GM21529 (cell line): ENCODE measurements around the gene TMEM260.
"Not testable (repeated sequence)": the region's sequence is repeated elsewhere in the genome, so short reads cannot be mapped to it uniquely, and the experiment has no call there.

Experiments used
- ATAC-seq: cut with Tn5 transposase; IDR thresholded peaks from one replicate; pipeline ENCODE4 v1.9.1; 2021; ENCODE audit not compliant: unreplicated experiment

TMEM260 gene

GRCh38 chr14:56598519-56598918 lies 18.9 kb downstream of the TMEM260 start:
- no peak for ATAC-seq

DNA sequence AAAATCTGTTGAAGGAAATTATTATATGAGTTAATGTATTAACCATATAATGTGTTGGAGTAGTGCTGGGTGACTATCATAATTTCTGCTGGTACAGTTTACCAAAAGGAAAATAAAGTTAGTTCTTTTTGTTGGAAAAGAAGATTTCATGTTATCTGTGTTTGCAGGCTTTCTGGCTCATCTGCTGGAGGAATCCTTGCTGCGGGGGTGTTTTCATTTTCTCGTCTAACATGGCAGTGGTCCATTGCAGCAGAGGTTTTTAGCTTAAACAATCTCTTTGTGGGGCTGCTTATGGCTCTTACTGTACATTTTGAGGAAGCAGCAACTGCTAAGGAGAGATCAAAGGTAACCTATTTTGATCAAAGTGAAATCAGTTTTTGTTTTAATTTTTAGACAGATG lies 24.1 kb downstream of the TMEM260 start:
- no peak for ATAC-seq

DNA sequence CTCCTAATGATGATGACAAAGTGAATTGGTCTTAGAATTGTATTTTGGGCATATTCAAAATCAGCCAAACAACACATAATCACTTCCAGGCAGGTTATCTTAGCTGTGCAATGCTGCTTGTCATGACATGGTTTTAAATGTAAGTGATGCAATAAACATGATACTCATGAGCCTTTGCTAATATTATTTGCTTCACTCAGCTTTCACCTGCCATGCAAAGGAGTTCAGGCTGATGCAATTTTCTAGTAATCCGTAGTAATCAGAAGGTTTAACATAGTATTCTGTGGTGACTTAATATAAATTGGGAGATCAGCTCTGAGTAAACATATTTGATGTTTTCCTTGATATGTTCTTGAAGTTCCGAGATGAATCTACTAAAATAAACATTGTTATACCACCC lies 29.1 kb downstream of the TMEM260 start:
- no peak for ATAC-seq

- ATAC-seq = not testable (repeated sequence)
These were observed 32.1 kb downstream of the TMEM260 start for GRCh38 chr14:56611663-56612062.

DNA sequence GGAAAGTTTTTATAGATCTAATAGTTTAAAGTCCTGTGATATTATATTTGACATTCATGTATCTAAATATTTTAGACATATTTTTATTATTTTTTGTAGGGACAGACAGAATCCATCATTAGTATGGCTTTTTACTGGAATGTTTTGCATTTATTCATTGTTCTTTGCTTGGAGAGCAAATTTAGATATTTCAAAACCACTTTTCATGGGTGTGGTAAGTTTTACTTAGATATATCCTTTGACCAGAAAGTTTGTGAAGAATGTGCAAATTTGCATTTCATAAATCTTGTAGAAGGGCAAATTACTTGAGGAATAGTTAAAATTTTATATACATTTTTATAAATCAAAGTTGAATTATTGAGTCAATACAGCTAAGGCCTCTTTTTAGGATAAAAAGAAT lies 37.5 kb downstream of the TMEM260 start:
- no peak for ATAC-seq

- ATAC-seq = no peak
These were observed 51.1 kb downstream of the TMEM260 start for GRCh38 chr14:56630707-56631106.

DNA sequence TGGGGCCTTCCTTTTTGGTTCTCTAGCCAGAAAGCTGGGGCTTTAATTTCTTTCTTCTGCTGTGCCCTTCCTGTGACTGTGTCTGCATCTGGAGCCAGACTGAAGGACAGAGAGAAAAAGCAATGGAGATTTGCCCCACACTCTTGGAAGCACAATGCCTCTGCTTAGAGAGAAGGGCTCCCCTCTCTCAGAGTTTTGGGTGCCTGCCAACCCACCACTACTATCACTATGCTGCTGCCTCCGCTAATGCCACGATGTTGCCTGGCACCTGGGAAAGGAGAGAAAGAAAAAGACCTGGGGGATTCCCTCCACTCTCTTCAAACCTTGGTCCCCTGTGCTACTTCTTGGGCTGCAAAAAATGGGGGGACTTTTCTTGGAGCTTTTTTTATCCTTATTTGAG lies 52.6 kb downstream of the TMEM260 start:
- no peak for ATAC-seq

- no peak for ATAC-seq
These were observed 53.9 kb downstream of the TMEM260 start for GRCh38 chr14:56633544-56633943.

- ATAC-seq = no peak
These were observed 55.4 kb downstream of the TMEM260 start for GRCh38 chr14:56635041-56635440.

GRCh38 chr14:56647493-56647892 lies 67.9 kb downstream of the TMEM260 start:
- no peak for ATAC-seq

GRCh38 chr14:56648508-56649301 lies 69.1 kb downstream of the TMEM260 start:
- ATAC-seq = no peak

DNA sequence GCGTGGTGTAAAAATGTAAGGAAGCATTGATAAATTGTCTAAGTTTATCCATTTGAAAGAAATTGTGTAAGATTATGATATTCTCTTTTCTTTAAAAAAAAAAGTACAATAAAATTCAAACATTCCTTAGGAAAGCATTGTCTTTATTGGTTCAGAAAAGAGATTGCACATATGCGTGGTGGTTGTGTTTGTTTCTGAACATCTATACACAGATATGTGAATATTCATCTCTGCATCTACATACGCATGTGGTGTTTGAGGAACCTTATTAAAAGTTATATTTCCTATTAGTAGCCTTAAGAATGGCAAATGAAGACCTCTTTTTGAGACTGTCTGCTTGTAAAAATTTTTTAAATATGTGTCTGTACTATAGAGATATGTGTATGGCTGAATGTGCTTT lies 69.8 kb downstream of the TMEM260 start:
- ATAC-seq = no peak

- no peak for ATAC-seq
These were observed 70.5 kb downstream of the TMEM260 start for GRCh38 chr14:56650048-56650447.

DNA sequence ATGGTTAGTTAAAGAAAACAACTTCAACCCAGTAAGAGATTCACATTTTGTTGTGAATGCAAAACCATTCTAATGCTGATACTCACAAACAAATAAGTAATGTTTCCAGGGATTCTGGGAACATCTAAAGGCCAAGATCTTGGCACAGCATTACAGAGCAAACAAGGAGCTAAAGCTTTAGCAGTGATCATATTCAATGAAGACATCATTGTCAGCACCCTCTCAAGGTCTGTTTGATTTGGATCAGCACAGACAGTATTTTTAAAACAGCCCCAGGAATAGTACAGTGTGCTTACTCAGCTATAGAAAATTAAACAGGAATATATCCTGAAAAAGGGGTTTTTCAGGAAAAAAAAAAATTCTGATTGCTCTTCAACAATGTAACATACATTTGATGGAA lies 71.4 kb downstream of the TMEM260 start:
- no peak for ATAC-seq

GRCh38 chr14:56657604-56658003 lies 78.0 kb downstream of the TMEM260 start:
- ATAC-seq = no peak

- ATAC-seq = no peak
These were observed 79.8 kb downstream of the TMEM260 start for GRCh38 chr14:56659378-56659777.

GRCh38 chr14:56659964-56660551 lies 80.5 kb downstream of the TMEM260 start:
- no peak for ATAC-seq

DNA sequence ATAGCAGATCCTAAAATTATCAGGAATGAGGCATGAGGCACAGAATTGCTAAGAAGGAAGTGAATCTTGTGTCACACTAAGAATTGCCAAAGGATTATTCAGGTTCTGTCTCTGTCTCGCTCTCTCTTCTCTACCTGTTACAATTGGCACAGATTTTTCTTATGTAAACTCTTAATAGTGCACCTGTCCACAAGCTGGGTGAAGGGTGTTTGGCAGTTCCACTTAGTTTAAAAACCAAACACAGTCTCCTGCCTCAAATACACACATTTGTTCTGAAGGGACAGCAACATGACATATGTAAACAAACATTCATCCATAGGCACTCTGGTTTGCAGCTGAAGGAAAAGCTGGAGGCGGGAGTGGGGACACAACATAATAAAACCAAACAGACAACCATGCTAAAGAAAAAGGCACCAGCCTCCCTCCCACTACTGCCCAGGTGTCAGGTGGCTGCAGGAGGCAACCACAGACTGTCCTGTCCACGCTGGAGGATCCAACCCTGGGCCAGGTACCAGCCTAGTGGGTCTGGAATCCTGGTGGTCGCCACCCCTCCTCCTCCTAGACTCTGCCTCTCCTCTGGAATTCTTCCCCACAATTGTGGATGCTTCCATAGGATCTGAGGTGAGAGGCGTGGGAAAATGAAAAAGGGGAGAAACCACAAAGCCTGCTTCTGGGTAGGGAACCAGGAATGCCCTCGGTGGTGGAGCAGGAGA lies 81.2 kb downstream of the TMEM260 start:
- ATAC-seq = no peak

DNA sequence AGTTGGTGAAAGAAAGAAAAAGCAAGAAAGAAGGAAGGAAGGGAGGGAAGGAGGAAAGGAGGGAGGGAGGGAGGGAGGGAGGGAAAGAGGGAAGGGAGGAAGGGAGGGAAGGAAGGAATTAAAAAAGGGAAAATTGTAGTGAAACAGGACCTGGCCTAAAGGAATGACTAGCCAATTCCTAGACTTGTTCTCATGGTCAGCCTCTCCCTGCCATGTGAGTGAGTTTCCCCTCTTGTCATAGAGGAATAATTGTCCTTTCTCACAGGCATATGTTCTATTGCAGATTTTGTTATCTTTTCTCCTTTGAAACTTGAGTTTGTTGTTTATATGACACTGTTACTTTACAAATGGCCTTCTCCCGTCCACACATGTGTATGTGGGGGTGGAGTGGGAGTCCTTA lies 81.9 kb downstream of the TMEM260 start:
- ATAC-seq = no peak

DNA sequence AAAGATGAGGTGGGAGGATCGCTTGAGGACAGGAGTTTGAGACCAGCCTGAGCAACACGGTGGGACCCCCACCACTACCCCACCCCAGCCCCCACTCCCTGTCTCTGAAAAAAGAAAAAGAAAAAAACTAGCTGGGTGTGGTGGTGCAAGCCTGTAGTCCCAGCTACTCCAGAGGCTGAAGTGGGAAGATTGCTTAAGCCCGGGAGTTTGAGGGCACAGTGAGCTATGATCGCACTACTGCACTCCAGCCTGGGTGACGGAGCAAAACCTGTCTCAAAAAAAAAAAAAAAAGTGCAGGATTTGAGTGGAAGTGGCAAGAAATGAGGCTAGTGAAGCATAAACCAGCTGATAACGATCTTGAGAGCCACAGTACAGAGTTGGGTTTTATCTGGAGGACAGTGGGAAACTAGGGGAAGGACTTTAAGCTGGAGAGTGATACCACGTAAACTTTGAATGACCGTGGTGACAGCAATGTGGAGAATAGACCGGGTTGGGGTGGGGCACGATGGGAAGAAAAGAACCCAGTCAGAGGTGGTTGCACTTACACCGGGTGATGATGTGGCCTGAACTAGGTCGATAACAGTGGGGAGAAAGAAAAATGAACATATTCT lies 85.3 kb downstream of the TMEM260 start:
- no peak for ATAC-seq

GRCh38 chr14:56666294-56666693 lies 86.7 kb downstream of the TMEM260 start:
- no peak for ATAC-seq

DNA sequence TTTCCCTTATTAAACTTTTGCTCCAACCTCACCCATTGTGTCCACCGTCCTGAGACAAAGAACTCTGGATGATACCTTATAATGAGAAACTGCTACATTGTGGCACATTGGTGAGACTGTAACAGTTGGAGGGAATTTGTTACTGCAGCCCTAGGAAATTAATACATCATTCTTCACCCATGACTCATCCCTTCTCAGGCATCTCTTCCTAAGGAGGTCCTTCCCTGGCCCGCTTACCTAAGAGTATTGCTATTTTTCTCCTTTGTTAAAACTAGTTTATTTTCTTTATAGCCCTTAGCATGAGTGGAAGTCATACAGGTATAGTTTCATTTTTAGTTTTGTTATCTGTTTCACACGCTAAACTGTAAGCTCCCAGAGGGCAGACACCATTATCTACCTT lies 87.1 kb downstream of the TMEM260 start:
- no peak for ATAC-seq
